IMR-90 (cell line): Measurements from ENCODE around the gene MAFG. TPM values are rescaled to one million over a fixed set of nuclear protein-coding genes. Genes with fewer than 3 reads are reported as not detected.

Experiments
- ATAC-seq: fragments of 200-7000 bp; cut with Tn5 transposase; 2 replicates; pipeline ENCODE4 v1.9.1; 2020; ENCODE audit warnings: low read depth, mild to moderate bottlenecking, moderate library complexity
- BruUV-seq: library from RNA; stranded (reverse); fragments of 400-500 nt; replicated peaks from 2 replicates; lab custom pipeline; 2021; lab: Mats Ljungman, UMichigan
- CTCF ChIA-PET: fragments of 300-600 bp; formaldehyde crosslinking; extraction: SDS; loops from one replicate; lab custom pipeline; 2021; ENCODE audit warnings: antibody characterized with exemption; lab: Yijun Ruan, JAX
- POLR2A ChIA-PET: fragments of 300-600 bp; sonication (Branson Sonifier 250); formaldehyde crosslinking; loops from one replicate; lab custom pipeline; 2022; ENCODE audit warnings: antibody characterized with exemption; ENCODE audit not compliant: unreplicated experiment; lab: Charles Lee
- DNase-seq: peaks from one replicate; pipeline ENCODE4 v3.0.0; 2013
- H2AFZ ChIP-seq: replicated peaks from 2 replicates; pipeline ENCODE3; 2013; ENCODE audit warnings: low read length, mild to moderate bottlenecking; ENCODE audit not compliant: poor library complexity
- H2AK5ac ChIP-seq: 2 replicates; pipeline ENCODE4 v1.6.1; 2013; ENCODE audit warnings: low read depth, low read length, inconsistent platforms
- H2AK9ac ChIP-seq: replicated peaks from 2 replicates; pipeline ENCODE3; 2013; ENCODE audit warnings: mild to moderate bottlenecking, low read depth, low read length, moderate library complexity; ENCODE audit not compliant: poor library complexity
- H2BK120ac ChIP-seq: 2 replicates; pipeline ENCODE4 v1.6.1; 2013; ENCODE audit warnings: low read depth, low read length, inconsistent platforms
- H2BK15ac ChIP-seq: 3 replicates; pipeline ENCODE4 v1.6.1; 2013; ENCODE audit warnings: low read depth, low read length, inconsistent platforms
- H2BK20ac ChIP-seq: 2 replicates; pipeline ENCODE4 v1.6.1; 2013; ENCODE audit warnings: low read depth, mild to moderate bottlenecking, inconsistent platforms, low read length, moderate library complexity
- H2BK5ac ChIP-seq: 2 replicates; pipeline ENCODE4 v1.6.1; 2013; ENCODE audit warnings: mild to moderate bottlenecking, low read depth, low read length, inconsistent platforms; ENCODE audit not compliant: poor library complexity, severe bottlenecking
- H3K14ac ChIP-seq: replicated peaks from 2 replicates; pipeline ENCODE4 v1.6.1; 2013; ENCODE audit warnings: low read depth, low read length, inconsistent platforms
- H3K18ac ChIP-seq: 2 replicates; pipeline ENCODE4 v1.6.1; 2013; ENCODE audit warnings: low read depth, low read length, control low read depth
- H3K23ac ChIP-seq: 2 replicates; pipeline ENCODE4 v1.6.1; 2013; ENCODE audit warnings: low read depth, low read length, inconsistent platforms
- H3K27ac ChIP-seq: 2 replicates; pipeline ENCODE4 v1.5.1; 2013; ENCODE audit warnings: mild to moderate bottlenecking, control low read depth, low read length; ENCODE audit not compliant: insufficient read depth
- H3K27me3 ChIP-seq: 2 replicates; pipeline ENCODE4 v1.6.1; 2013; ENCODE audit warnings: low read length; ENCODE audit not compliant: control insufficient read depth, insufficient read depth
- H3K36me3 ChIP-seq: 2 replicates; pipeline ENCODE4 v1.6.1; 2013; ENCODE audit warnings: low read length, mixed read lengths; ENCODE audit not compliant: control insufficient read depth, insufficient read depth
- H3K4ac ChIP-seq: 2 replicates; pipeline ENCODE4 v1.6.1; 2013; ENCODE audit warnings: low read depth, low read length, inconsistent platforms
- H3K4me1 ChIP-seq: 2 replicates; pipeline ENCODE4 v1.6.1; 2013; ENCODE audit warnings: low read length, mixed read lengths; ENCODE audit not compliant: control insufficient read depth, insufficient read depth
- H3K4me2 ChIP-seq: 2 replicates; pipeline ENCODE4 v1.6.1; 2013; ENCODE audit warnings: low read depth, mild to moderate bottlenecking, control low read depth, low read length, moderate library complexity
- H3K4me3 ChIP-seq: 2 replicates; pipeline ENCODE4 v1.5.1; 2013; ENCODE audit warnings: low read depth, mild to moderate bottlenecking, control low read depth, low read length, moderate library complexity; ENCODE audit not compliant: insufficient read depth
- H3K56ac ChIP-seq: 2 replicates; pipeline ENCODE4 v1.6.1; 2013; ENCODE audit warnings: low read length, inconsistent platforms; ENCODE audit not compliant: insufficient read depth; ENCODE audit errors: extremely low read depth
- H3K79me1 ChIP-seq, 2 experiments: 2 replicates each; pipeline ENCODE4 v1.6.1; 2013; ENCODE audit warnings: low read length in 2 of 2, inconsistent platforms in 1 of 2, low read depth in 1 of 2
- H3K9ac ChIP-seq: 2 replicates; pipeline ENCODE4 v1.6.1; 2013; ENCODE audit warnings: low read depth, low read length, control low read depth
- H3K9me1 ChIP-seq: 2 replicates; pipeline ENCODE4 v1.6.1; 2013; ENCODE audit warnings: low read length, inconsistent platforms; ENCODE audit not compliant: insufficient read depth
- H3K9me3 ChIP-seq: 2 replicates; pipeline ENCODE4 v1.6.1; 2013; ENCODE audit warnings: low read length; ENCODE audit not compliant: control insufficient read depth, insufficient read depth
- H4K20me1 ChIP-seq: 2 replicates; pipeline ENCODE4 v1.6.1; 2013; ENCODE audit warnings: low read length, inconsistent platforms; ENCODE audit not compliant: insufficient read depth
- H4K5ac ChIP-seq: 2 replicates; pipeline ENCODE4 v1.6.1; 2013; ENCODE audit warnings: mild to moderate bottlenecking, low read depth, low read length, control low read depth
- H4K8ac ChIP-seq, 2 experiments: 2 replicates each; pipeline ENCODE4 v1.6.1; 2013; ENCODE audit warnings: low read depth in 2 of 2, low read length in 2 of 2, control low read depth in 1 of 2, inconsistent platforms in 1 of 2
- H4K91ac ChIP-seq: 2 replicates; pipeline ENCODE4 v1.6.1; 2013; ENCODE audit warnings: low read depth, low read length, inconsistent platforms; ENCODE audit not compliant: insufficient read depth
- MAFK ChIP-seq: IDR thresholded peaks from 2 replicates; pipeline ENCODE4 v1.6.1; 2012; ENCODE audit warnings: low read depth, low read length, improper control_type of control experiment
- MXI1 ChIP-seq: IDR thresholded peaks from 2 replicates; pipeline ENCODE4 v1.6.1; 2012; ENCODE audit warnings: low read depth, mild to moderate bottlenecking, low read length, moderate library complexity, borderline replicate concordance
- RCOR1 ChIP-seq: IDR thresholded peaks from 2 replicates; pipeline ENCODE4 v1.6.1; 2012; ENCODE audit warnings: mild to moderate bottlenecking, low read length, improper control_type of control experiment; ENCODE audit not compliant: insufficient replicate concordance
- USF2 ChIP-seq: fragments of 150-350 bp; IDR thresholded peaks from 2 replicates; pipeline ENCODE4 v1.6.1; 2017; ENCODE audit warnings: mild to moderate bottlenecking, antibody characterized with exemption, low read length, low read depth
- WGBS, 2 experiments: methylation state at CpG; one replicate each; pipeline versions ENCODE4 v1.1.5 to v1.1.7; 2013; ENCODE audit warnings: missing lambda C conversion rate in 2 of 2; ENCODE audit not compliant: insufficient read length in 1 of 2; ENCODE audit errors: extremely low coverage in 2 of 2; 5-methylcytosine and 5-hydroxymethylcytosine counted together
- dilution Hi-C: fragments of 300-500 bp; cut with HindIII; formaldehyde crosslinking; loops from one replicate; pipeline ENCODE4 v1.14.3; 2018; ENCODE audit warnings: low sequenced_read_pairs; ENCODE audit not compliant: unreplicated experiment
- in situ Hi-C: fragments of 300-500 bp; cut with MboI; formaldehyde crosslinking; loops from 3 replicates; pipeline ENCODE4 v1.14.3; 2019; ENCODE audit warnings: low sequenced_read_pairs, inconsistent platforms, mixed read lengths
- intact Hi-C: fragments of 100-400 bp; cut with micrococcal nuclease; formaldehyde crosslinking; loops from 2 replicates; pipeline ENCODE4 v1.10.0; 2022
- polyA plus RNA-seq, 3 experiments: library from polyadenylated mRNA; depleted of rRNA; stranded (reverse); fragments of >200 nt; gene quantifications; 2 replicates each; pipeline ENCODE4 v1.2.3, GENCODE V29; 2012; ENCODE audit warnings: low replicate concordance in 1 of 3
- total RNA-seq: library from RNA; depleted of rRNA; stranded (reverse); fragments of >200 nt; gene quantifications from 2 replicates; pipeline ENCODE4 v1.2.3, GENCODE V29; 2012

MAFG gene
- total and polyA plus RNA-seq, 2 of the 4 experiments (the other 2 are of a cell fraction), result 6.1 to 15.4 TPM

- Histone ChIP-seq H3K27me3 (no peaks in the 10 kb centered on the region), H3K56ac (no peak overlapping the region), H2AK9ac (no peak overlapping the region), H3K9me3 (no peaks in the 10 kb centered on the region), H3K36me3 (peaks cover 14% of the 10 kb centered on the region; the same call in 1 of the 2 replicates), H3K9ac (no peak overlapping the region), H4K5ac (no peak overlapping the region), H2BK20ac (no peak overlapping the region), H3K18ac (no peak overlapping the region), H3K23ac (no peak overlapping the region), H3K4me1 (peaks cover 6% of the 10 kb centered on the region), H2BK5ac (no peak overlapping the region), H2BK120ac (no peak overlapping the region), H2AK5ac (no peak overlapping the region), H2BK15ac (no peak overlapping the region), H3K79me1 (peaks cover 0 to 20% of the 10 kb centered on the region in 2 experiments; a peak in 2 of 4 replicates), H3K27ac (no peak overlapping the region), H3K14ac (no peak overlapping the region), H3K4me3 (no peak overlapping the region), H4K8ac (no peak overlapping the region), H4K91ac (no peak overlapping the region), H2AFZ (no peak overlapping the region), H3K9me1 (0 out of 2 replicates have a peak, but pooled peaks cover 7% of the 10 kb centered on the region), H3K4ac (no peak overlapping the region), H3K4me2 (no peak overlapping the region), H4K20me1 (peaks cover 12% of the 10 kb centered on the region)
- dilution Hi-C loops (no loop called here), in situ Hi-C loops (no loop called here), intact Hi-C loops (no loop called here)
- 96% methylated on average over 5 of the region's 16 CpGs; no CpG with 5 or more reads in 1 of the 2 experiments for WGBS, 2 experiments
- ChIA-PET CTCF (no interaction called here), POLR2A (no interaction called here)
- no peak for ATAC-seq
- TF ChIP-seq MXI1 (no peak), RCOR1 (no peak), MAFK (no peak), USF2 (no peak)
- no peak for DNase-seq
- no TSS peak for BruUV-seq
Observed at GRCh38 chr17:81905424-81905875, 22.1 kb downstream of the MAFG start.
